Neutrophil (primary cell): ENCODE data around the gene RAD18.

Experiments
- H3K27ac ChIP-seq: fragments of 200-600 bp; sonication (generic); 2 replicates; pipeline ENCODE4 v1.5.1; 2016; ENCODE audit warnings: mild to moderate bottlenecking, moderate library complexity
- H3K27me3 ChIP-seq: fragments of 200-600 bp; sonication (generic); 2 replicates; pipeline ENCODE4 v1.6.0; 2016; ENCODE audit warnings: mild to moderate bottlenecking
- H3K36me3 ChIP-seq: fragments of 200-600 bp; sonication (generic); 2 replicates; pipeline ENCODE4 v1.5.1; 2017
- H3K4me1 ChIP-seq, 2 experiments: fragments of 200-600 bp in 1 of 2; sonication (generic) in 1 of 2; 1 replicate in 1 of 2; 2 replicates in 1 of 2; pipeline versions ENCODE4 v1.5.1 to v1.6.1; 2013 to 2016; ENCODE audit warnings: low read depth in 1 of 2, low read length in 1 of 2, mild to moderate bottlenecking in 1 of 2, moderate library complexity in 1 of 2; ENCODE audit not compliant: control insufficient read depth in 1 of 2, insufficient read depth in 1 of 2
- H3K4me3 ChIP-seq, 2 experiments: fragments of 200-600 bp in 1 of 2; sonication (generic) in 1 of 2; 1 replicate in 1 of 2; 2 replicates in 1 of 2; pipeline ENCODE4 v1.5.1; 2013 to 2016; ENCODE audit warnings: low read depth in 1 of 2, low read length in 1 of 2, mild to moderate bottlenecking in 1 of 2, moderate library complexity in 1 of 2
- H3K9me3 ChIP-seq: fragments of 200-600 bp; sonication (generic); 2 replicates; pipeline ENCODE4 v1.5.1; 2016
- CTCF ChIP-seq: fragments of 200-600 bp; sonication (generic); IDR thresholded peaks from 2 replicates; pipeline ENCODE4 v1.5.1; 2016; ENCODE audit warnings: antibody characterized with exemption

Gene RAD18

DNA sequence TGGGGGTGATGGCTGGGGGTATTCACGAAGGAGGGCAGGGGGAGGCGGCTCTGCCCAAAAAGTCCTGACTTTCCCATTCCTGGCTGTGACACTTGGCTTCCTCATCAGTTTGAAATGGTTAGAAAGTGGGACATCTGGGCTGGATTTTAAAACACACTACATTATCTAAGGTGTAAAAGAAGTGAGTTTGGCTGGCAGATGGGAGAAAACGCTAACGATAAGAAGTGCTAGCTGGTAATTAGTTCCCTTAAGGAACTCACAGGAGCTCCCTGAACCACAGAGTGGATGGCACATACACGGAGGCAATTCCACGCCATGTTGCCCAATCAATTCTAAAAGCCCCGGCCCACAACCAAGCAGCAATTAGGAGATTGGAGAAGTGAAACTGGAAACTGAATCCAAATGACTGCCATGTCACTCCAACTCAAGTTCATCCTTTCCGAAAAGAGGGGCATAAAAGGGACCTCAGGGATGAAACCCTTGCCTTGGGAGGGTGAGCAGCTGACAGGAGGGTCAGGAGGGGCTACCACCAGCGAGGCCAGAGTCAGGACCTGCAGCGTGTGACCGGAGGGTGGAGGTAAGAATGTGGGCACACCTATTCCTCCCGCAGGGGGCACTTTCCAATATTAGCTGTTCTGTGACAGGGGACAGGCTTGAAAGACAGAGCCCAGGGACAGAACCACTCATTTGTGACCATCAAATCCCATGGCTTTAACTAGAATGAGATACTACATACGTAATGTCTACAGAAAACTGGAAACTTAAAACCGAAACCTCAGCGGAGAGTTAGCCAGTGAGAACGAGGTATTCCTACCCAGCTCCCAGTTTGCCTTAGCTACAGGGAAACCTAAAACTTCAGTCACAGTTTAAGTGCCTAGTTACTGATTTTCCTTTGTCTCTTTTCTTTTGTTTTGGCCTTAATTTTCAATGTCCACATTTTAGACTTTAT is 98.6 kb downstream of the RAD18 start:
- Histone ChIP-seq H3K27me3 (no peaks in the 10 kb centered on the region), H3K4me1 (no peaks in the 10 kb centered on the region), H3K36me3 (no peaks in the 10 kb centered on the region), H3K4me3 (no peak overlapping the region), H3K27ac (no peak overlapping the region), H3K9me3 (no peaks in the 10 kb centered on the region)
- no peak for TF ChIP-seq CTCF

- no peak for TF ChIP-seq CTCF
- no peaks in the 10 kb centered on the region for H3K27me3 ChIP-seq
- no peaks in the 10 kb centered on the region for H3K9me3 ChIP-seq
- H3K4me1 ChIP-seq, result no peaks in the 10 kb centered on the region
- no peak overlapping the region for H3K4me3 ChIP-seq
- no peak overlapping the region for H3K27ac ChIP-seq
- H3K36me3 ChIP-seq, result no peaks in the 10 kb centered on the region
Observed at GRCh38 chr3:8863891-8864290, 99.4 kb downstream of the RAD18 start.

GRCh38 chr3:8857720-8858367 is 105.4 kb downstream of the RAD18 start:
- H3K9me3 ChIP-seq, result no peaks in the 10 kb centered on the region
- no peak for TF ChIP-seq CTCF
- no peaks in the 10 kb centered on the region for H3K36me3 ChIP-seq
- H3K4me3 ChIP-seq, result no peak overlapping the region
- H3K27ac ChIP-seq, result no peak overlapping the region
- no peaks in the 10 kb centered on the region for H3K4me1 ChIP-seq
- no peaks in the 10 kb centered on the region for H3K27me3 ChIP-seq

- H3K27me3 ChIP-seq, result no peaks in the 10 kb centered on the region
- no peak overlapping the region for H3K4me3 ChIP-seq
- no peak overlapping the region for H3K27ac ChIP-seq
- TF ChIP-seq CTCF, result no peak
- H3K36me3 ChIP-seq, result no peaks in the 10 kb centered on the region
- no peaks in the 10 kb centered on the region for H3K9me3 ChIP-seq
- no peaks in the 10 kb centered on the region for H3K4me1 ChIP-seq
Observed at GRCh38 chr3:8856721-8857120, 106.6 kb downstream of the RAD18 start.

- Histone ChIP-seq H3K27ac (no peak overlapping the region), H3K36me3 (no peaks in the 10 kb centered on the region), H3K4me3 (no peak overlapping the region), H3K4me1 (no peaks in the 10 kb centered on the region), H3K9me3 (no peaks in the 10 kb centered on the region), H3K27me3 (no peaks in the 10 kb centered on the region)
- TF ChIP-seq CTCF, result no peak
Observed at GRCh38 chr3:8856071-8856470, 107.2 kb downstream of the RAD18 start.
